Fibroblast of mammary gland (primary cell): ENCODE data around the gene MTHFR.
A peak's percentile ranks its signal among the peaks of the same experiment; 100 is the strongest.
"Not testable (repeated sequence)": the region's sequence is repeated elsewhere in the genome, so short reads cannot be mapped to it uniquely, and the experiment has no call there.

Experiments
- DNase-seq: peaks from one replicate; pipeline ENCODE4 v3.0.0-alpha.2; 2010; ENCODE audit warnings: low read depth
- H3K4me3 ChIP-seq: 2 replicates; pipeline ENCODE4 v1.5.1; 2011; ENCODE audit warnings: low read depth, mild to moderate bottlenecking, low read length, moderate library complexity; ENCODE audit not compliant: control insufficient read depth
- CTCF ChIP-seq: conservative IDR thresholded peaks from 2 replicates; pipeline ENCODE4 v1.5.1; 2011; ENCODE audit warnings: low read depth, low read length, inconsistent platforms; ENCODE audit not compliant: control insufficient read depth, insufficient read depth

The MTHFR gene

GRCh38 chr1:11817192-11817591 lies 11.4 kb upstream of the MTHFR start:
- TF ChIP-seq CTCF: no peak
- DNase-seq: no peak
- H3K4me3 ChIP-seq: no peak overlapping the region

- no peak overlapping the region for H3K4me3 ChIP-seq
- no peak for TF ChIP-seq CTCF
- DNase-seq: no peak
Measured at GRCh38 chr1:11813021-11813420, 7.3 kb upstream of the MTHFR start.

GRCh38 chr1:11807133-11807532 lies 1.4 kb upstream of the MTHFR start:
- H3K4me3 ChIP-seq: peak overlapping the region; percentile 58
- DNase-seq: peak; percentile 17
- TF ChIP-seq CTCF: no peak

GRCh38 chr1:11806307-11806936 lies 658 bp upstream of the MTHFR start:
- TF ChIP-seq CTCF: no peak
- H3K4me3 ChIP-seq: peak overlapping the region; percentile 58
- peak; percentile 49 for DNase-seq

GRCh38 chr1:11804666-11805421 lies 920 bp downstream of the MTHFR start:
- TF ChIP-seq CTCF: no peak
- peak overlapping the region; percentile 64 for H3K4me3 ChIP-seq

GRCh38 chr1:11803924-11804665 lies 1.7 kb downstream of the MTHFR start:
- not testable (repeated sequence) for DNase-seq
- H3K4me3 ChIP-seq: peak overlapping the region; percentile 72

More at GRCh38 chr1:11804666-11805421, 920 bp downstream of the MTHFR start:
- peak; percentile 68 for DNase-seq
